GM13976 (cell line): Measurements from ENCODE around the gene CREB3.

Experiments
- DNase-seq: peaks from one replicate; pipeline ENCODE4 v3.0.0; 2012; ENCODE audit warnings: low spot score
- CTCF ChIP-seq: IDR thresholded peaks from 2 replicates; pipeline ENCODE4 v1.5.1; 2012; ENCODE audit warnings: borderline replicate concordance, mild to moderate bottlenecking; ENCODE audit not compliant: insufficient read depth; ENCODE audit errors: extremely low read depth, missing control alignments, control extremely low read depth
- in situ Hi-C: fragments of 300-500 bp; cut with MboI; formaldehyde crosslinking; loops from one replicate; pipeline ENCODE4 v1.12.0; 2022; ENCODE audit warnings: low sequenced_read_pairs, mixed read lengths, inconsistent platforms; ENCODE audit not compliant: unreplicated experiment

CREB3 gene

GRCh38 chr9:35730486-35730854, 2.0 kb upstream of the CREB3 start:
- in situ Hi-C loops = no loop called here
- no peak for DNase-seq
- TF ChIP-seq CTCF = no peak

GRCh38 chr9:35731415-35732184, 866 bp upstream of the CREB3 start:
- in situ Hi-C loops = no loop called here
- TF ChIP-seq CTCF = no peak
- no peak for DNase-seq

GRCh38 chr9:35732800-35733541, 505 bp downstream of the CREB3 start:
- DNase-seq = peak; percentile 55
- in situ Hi-C loops = no loop called here
- peak; percentile 20 for TF ChIP-seq CTCF

GRCh38 chr9:35734096-35734495, 1.6 kb downstream of the CREB3 start:
- in situ Hi-C loops = no loop called here
- DNase-seq = no peak
- TF ChIP-seq CTCF = no peak

- in situ Hi-C loops = no loop called here
- peak; percentile 93 for TF ChIP-seq CTCF
- DNase-seq = peak; percentile 79
Measured at GRCh38 chr9:35736201-35736633, 3.8 kb downstream of the CREB3 start.

- TF ChIP-seq CTCF = no peak
- in situ Hi-C loops = no loop called here
- DNase-seq = no peak
Measured at GRCh38 chr9:35737143-35737542, 4.7 kb downstream of the CREB3 start.
